Measurements from ENCODE around the gene TRNP1. TPM values are rescaled to one million over a fixed set of nuclear protein-coding genes. Genes with fewer than 3 reads are reported as not detected.
"Not testable (repeated sequence)": the region's sequence is repeated elsewhere in the genome, so short reads cannot be mapped to it uniquely, and the experiment has no call there.

TRNP1 gene
- total RNA-seq, 1 experiment from 2014 or later, result 6.5 TPM

GRCh38 chr1:26983863-26984262 lies 9.6 kb upstream of the TRNP1 start:
- no peaks in the 10 kb centered on the region for H3K9me3 ChIP-seq (replicated peaks)
- no peak overlapping the region for H3K4me3 ChIP-seq
- H3K4me1 ChIP-seq (replicated peaks), result no peaks in the 10 kb centered on the region
- no peaks in the 10 kb centered on the region for H3K36me3 ChIP-seq
- H3K27me3 ChIP-seq (replicated peaks), result peaks cover 5% of the 10 kb centered on the region; the same call in 1 of the 2 replicates
- H3K27ac ChIP-seq, result no peak overlapping the region
- no peak for DNase-seq (ENCODE audit: low read depth in 1 of 2, low spot score in 2 of 2)

GRCh38 chr1:26984291-26984690 lies 9.2 kb upstream of the TRNP1 start:
- DNase-seq (ENCODE audit: low read depth in 1 of 2, low spot score in 2 of 2), result no peak
- Histone ChIP-seq H3K9me3 (replicated peaks) (no peaks in the 10 kb centered on the region), H3K4me3 (no peak overlapping the region), H3K27ac (no peak overlapping the region), H3K4me1 (replicated peaks) (no peaks in the 10 kb centered on the region), H3K36me3 (no peaks in the 10 kb centered on the region), H3K27me3 (replicated peaks) (peaks cover 5% of the 10 kb centered on the region; the same call in 1 of the 2 replicates)

GRCh38 chr1:26986658-26987057 lies 6.8 kb upstream of the TRNP1 start:
- no peak overlapping the region for H3K27ac ChIP-seq

GRCh38 chr1:26989403-26990109 lies 3.9 kb upstream of the TRNP1 start:
- not testable (repeated sequence) for H3K27ac ChIP-seq; H3K36me3 ChIP-seq; DNase-seq (ENCODE audit: low read depth in 1 of 2, low spot score in 2 of 2); H3K4me3 ChIP-seq; H3K9me3 ChIP-seq (replicated peaks); H3K27me3 ChIP-seq (replicated peaks)
- H3K4me1 ChIP-seq (replicated peaks), result peaks cover 39% of the 10 kb centered on the region

More at GRCh38 chr1:26986658-26987057, 6.8 kb upstream of the TRNP1 start:
- no peak overlapping the region for H3K4me3 ChIP-seq
- peaks cover 5% of the 10 kb centered on the region; the same call in 1 of the 2 replicates for H3K27me3 ChIP-seq (replicated peaks)
- no peak for DNase-seq (ENCODE audit: low read depth in 1 of 2, low spot score in 2 of 2)
- no peaks in the 10 kb centered on the region for H3K36me3 ChIP-seq
- no peaks in the 10 kb centered on the region for H3K9me3 ChIP-seq (replicated peaks)
- H3K4me1 ChIP-seq (replicated peaks), result peaks cover 16% of the 10 kb centered on the region

GRCh38 chr1:26991310-26992116 lies 2.0 kb upstream of the TRNP1 start:
- Histone ChIP-seq H3K36me3 (peaks cover 5% of the 10 kb centered on the region; the same call in 1 of the 2 replicates), H3K27me3 (replicated peaks) (0 out of 2 replicates have a peak, but pooled peaks cover 6% of the 10 kb centered on the region), H3K4me3 (no peak overlapping the region), H3K4me1 (replicated peaks) (peaks cover 43% of the 10 kb centered on the region), H3K27ac (peak overlapping the region; percentile 55), H3K9me3 (replicated peaks) (no peaks in the 10 kb centered on the region; the same call in 1 of the 2 replicates)
- peak in 1 of 2 experiments; percentile 75 for DNase-seq (ENCODE audit: low read depth in 1 of 2, low spot score in 2 of 2)

- DNase-seq (ENCODE audit: low read depth in 1 of 2, low spot score in 2 of 2), result no peak
- Histone ChIP-seq H3K4me3 (peak overlapping the region; percentile 70), H3K27me3 (replicated peaks) (0 out of 2 replicates have a peak, but pooled peaks cover 6% of the 10 kb centered on the region), H3K4me1 (replicated peaks) (peaks cover 62% of the 10 kb centered on the region), H3K27ac (no peak overlapping the region), H3K36me3 (peaks cover 5% of the 10 kb centered on the region; the same call in 1 of the 2 replicates), H3K9me3 (replicated peaks) (no peaks in the 10 kb centered on the region; the same call in 1 of the 2 replicates)
These were observed 711 bp downstream of the TRNP1 start for GRCh38 chr1:26994020-26994786.

- Histone ChIP-seq H3K9me3 (replicated peaks) (no peaks in the 10 kb centered on the region; the same call in 1 of the 2 replicates), H3K4me1 (replicated peaks) (peaks cover 69% of the 10 kb centered on the region), H3K36me3 (peaks cover 5% of the 10 kb centered on the region; the same call in 1 of the 2 replicates), H3K27me3 (replicated peaks) (0 out of 2 replicates have a peak, but pooled peaks cover 6% of the 10 kb centered on the region), H3K27ac (no peak overlapping the region), H3K4me3 (peak overlapping the region; percentile 70)
- no peak for DNase-seq (ENCODE audit: low read depth in 1 of 2, low spot score in 2 of 2)
These were observed 1.5 kb downstream of the TRNP1 start for GRCh38 chr1:26994787-26995517.

- no peaks in the 10 kb centered on the region; the same call in 1 of the 2 replicates for H3K9me3 ChIP-seq (replicated peaks)
- peaks cover 70% of the 10 kb centered on the region for H3K4me1 ChIP-seq (replicated peaks)
- H3K27me3 ChIP-seq (replicated peaks), result 0 out of 2 replicates have a peak, but pooled peaks cover 6% of the 10 kb centered on the region
- DNase-seq (ENCODE audit: low read depth in 1 of 2, low spot score in 2 of 2), result no peak
- no peak overlapping the region for H3K27ac ChIP-seq
- no peak overlapping the region for H3K4me3 ChIP-seq
- peaks cover 11% of the 10 kb centered on the region; the same call in 1 of the 2 replicates for H3K36me3 ChIP-seq
These were observed 2.5 kb downstream of the TRNP1 start for GRCh38 chr1:26996024-26996423.

GRCh38 chr1:26996665-26997064 lies 3.2 kb downstream of the TRNP1 start:
- Histone ChIP-seq H3K4me1 (replicated peaks) (peaks cover 70% of the 10 kb centered on the region), H3K4me3 (no peak overlapping the region)

GRCh38 chr1:26998429-26999300 lies 5.2 kb downstream of the TRNP1 start:
- DNase-seq (ENCODE audit: low read depth in 1 of 2, low spot score in 2 of 2), result peak in 1 of 2 experiments; percentile 46
- peaks cover 63% of the 10 kb centered on the region for H3K4me1 ChIP-seq (replicated peaks)
- peak overlapping the region; percentile 95 for H3K27ac ChIP-seq
- 0 out of 2 replicates have a peak, but pooled peaks cover 6% of the 10 kb centered on the region for H3K27me3 ChIP-seq (replicated peaks)
- no peaks in the 10 kb centered on the region; the same call in 1 of the 2 replicates for H3K9me3 ChIP-seq (replicated peaks)
- H3K4me3 ChIP-seq, result no peak overlapping the region
- H3K36me3 ChIP-seq, result peaks cover 13% of the 10 kb centered on the region; the same call in 1 of the 2 replicates

More at GRCh38 chr1:26996665-26997064, 3.2 kb downstream of the TRNP1 start:
- H3K27me3 ChIP-seq (replicated peaks), result 0 out of 2 replicates have a peak, but pooled peaks cover 6% of the 10 kb centered on the region
- peaks cover 11% of the 10 kb centered on the region; the same call in 1 of the 2 replicates for H3K36me3 ChIP-seq
- DNase-seq (ENCODE audit: low read depth in 1 of 2, low spot score in 2 of 2), result no peak
- no peak overlapping the region for H3K27ac ChIP-seq
- H3K9me3 ChIP-seq (replicated peaks), result no peaks in the 10 kb centered on the region; the same call in 1 of the 2 replicates

GRCh38 chr1:26999440-26999987 lies 6.0 kb downstream of the TRNP1 start:
- DNase-seq (ENCODE audit: low read depth in 1 of 2, low spot score in 2 of 2), result peak; percentile 98
- Histone ChIP-seq H3K4me1 (replicated peaks) (peaks cover 55% of the 10 kb centered on the region), H3K36me3 (peaks cover 12% of the 10 kb centered on the region; the same call in 1 of the 2 replicates), H3K4me3 (no peak overlapping the region), H3K9me3 (replicated peaks) (no peaks in the 10 kb centered on the region), H3K27ac (peak overlapping the region; percentile 95), H3K27me3 (replicated peaks) (0 out of 2 replicates have a peak, but pooled peaks cover 3% of the 10 kb centered on the region)

All from SJSA1 (cell line).